HK-2 (cell line): Measurements from ENCODE around the gene TNS1.

Source experiments
- DNase-seq: peaks from one replicate; pipeline ENCODE4 v3.0.0-alpha.2; 2018; ENCODE audit not compliant: unreplicated experiment

TNS1 gene

GRCh38 chr2:217929757-217930707 lies 72.8 kb downstream of the TNS1 start:
- no peak for DNase-seq

GRCh38 chr2:217929272-217929671 lies 73.5 kb downstream of the TNS1 start:
- no peak for DNase-seq

DNA sequence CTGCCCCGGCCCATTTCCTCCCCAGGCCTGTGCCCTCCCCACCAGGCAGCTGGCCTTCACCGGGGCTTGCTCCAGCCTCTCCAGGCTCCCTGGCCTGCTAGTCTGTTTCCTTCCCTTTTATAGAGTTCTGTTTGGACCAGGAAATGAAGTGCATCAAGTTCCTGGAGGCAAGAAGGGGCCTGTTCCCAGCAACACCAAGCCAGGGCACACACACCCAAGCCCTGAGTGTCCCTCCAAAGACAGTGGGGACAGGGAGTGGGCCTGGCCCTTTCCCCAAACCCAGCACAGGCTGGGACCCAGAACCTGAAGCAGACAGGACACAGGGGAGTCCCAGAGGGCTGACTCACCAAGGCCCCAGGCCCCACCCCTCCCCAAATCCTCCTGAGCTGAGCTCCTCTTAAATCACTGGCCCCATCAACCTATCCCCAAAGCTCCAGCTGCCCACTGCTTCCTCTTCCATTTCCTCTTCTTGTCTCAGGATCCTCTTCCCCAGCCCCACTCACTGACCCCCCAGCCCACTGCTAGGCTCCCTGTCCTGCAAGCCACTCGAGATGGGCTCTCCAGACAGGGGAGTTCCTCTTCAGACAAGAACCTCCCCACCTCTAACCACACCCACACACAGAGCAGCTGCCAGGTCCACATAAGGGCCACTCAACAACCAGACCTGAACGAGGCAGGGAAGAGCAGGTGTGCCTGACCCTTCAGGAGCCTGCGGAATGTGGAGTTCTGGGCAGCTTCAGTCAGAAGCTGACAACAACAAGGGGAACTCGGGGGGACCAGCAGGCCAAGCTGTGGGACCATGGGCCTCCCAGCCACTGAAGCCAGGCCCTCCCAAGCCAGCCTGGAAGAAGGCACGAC lies 74.2 kb downstream of the TNS1 start:
- DNase-seq, result no peak

GRCh38 chr2:217927601-217928323 lies 75.0 kb downstream of the TNS1 start:
- DNase-seq, result no peak

DNA sequence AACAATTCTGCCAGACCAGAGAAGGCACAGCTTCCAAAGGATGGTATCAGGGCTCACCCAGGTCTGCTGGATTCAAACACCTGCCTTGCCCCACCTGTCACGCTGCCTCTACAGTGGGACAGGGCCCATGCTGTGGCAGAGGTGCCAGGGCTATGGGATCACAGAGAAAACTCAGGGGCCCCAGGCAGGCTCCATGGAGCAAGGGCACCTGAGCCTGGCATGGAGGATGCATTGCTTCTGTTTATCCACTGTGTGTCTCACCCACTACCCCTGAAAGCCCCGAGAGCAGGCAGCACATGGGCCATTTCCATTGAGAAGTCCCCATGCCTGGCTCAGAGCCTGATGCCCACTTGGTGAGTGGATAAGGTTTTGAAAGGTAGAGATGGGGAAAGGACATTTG lies 76.0 kb downstream of the TNS1 start:
- no peak for DNase-seq

GRCh38 chr2:217924346-217924901 lies 78.4 kb downstream of the TNS1 start:
- no peak for DNase-seq

DNA sequence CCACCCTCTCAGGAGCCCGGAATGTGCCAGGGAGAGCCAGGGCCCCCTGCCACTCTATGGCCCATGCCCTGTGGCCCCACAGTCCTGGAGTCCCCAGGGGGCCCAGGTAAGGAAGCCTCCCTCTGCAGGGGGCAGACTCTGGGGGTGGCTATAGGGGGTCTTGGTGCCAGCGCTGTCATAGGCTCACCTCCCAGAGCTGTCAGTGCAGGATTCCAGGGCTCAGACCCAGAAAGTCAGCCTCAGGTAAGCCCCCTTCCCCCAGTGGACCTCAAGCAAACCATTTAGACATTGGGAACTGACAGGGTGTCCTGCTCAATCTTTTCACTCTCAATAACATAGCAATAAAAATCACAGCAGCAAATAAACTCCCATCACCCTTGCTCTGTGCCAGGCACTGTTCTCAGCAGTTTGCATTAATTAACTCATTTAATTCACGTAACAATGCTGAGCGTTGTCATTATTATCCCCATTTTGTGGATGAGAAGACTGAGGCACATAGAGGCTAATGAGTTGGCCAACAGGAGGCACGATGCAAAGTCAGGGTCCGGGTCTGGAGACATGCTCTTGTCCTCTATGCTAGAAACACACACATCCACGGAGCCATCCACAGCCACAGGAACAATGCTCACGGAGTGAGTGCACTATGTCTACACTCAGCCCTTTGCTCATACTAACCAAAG lies 79.6 kb downstream of the TNS1 start:
- no peak for DNase-seq

DNA sequence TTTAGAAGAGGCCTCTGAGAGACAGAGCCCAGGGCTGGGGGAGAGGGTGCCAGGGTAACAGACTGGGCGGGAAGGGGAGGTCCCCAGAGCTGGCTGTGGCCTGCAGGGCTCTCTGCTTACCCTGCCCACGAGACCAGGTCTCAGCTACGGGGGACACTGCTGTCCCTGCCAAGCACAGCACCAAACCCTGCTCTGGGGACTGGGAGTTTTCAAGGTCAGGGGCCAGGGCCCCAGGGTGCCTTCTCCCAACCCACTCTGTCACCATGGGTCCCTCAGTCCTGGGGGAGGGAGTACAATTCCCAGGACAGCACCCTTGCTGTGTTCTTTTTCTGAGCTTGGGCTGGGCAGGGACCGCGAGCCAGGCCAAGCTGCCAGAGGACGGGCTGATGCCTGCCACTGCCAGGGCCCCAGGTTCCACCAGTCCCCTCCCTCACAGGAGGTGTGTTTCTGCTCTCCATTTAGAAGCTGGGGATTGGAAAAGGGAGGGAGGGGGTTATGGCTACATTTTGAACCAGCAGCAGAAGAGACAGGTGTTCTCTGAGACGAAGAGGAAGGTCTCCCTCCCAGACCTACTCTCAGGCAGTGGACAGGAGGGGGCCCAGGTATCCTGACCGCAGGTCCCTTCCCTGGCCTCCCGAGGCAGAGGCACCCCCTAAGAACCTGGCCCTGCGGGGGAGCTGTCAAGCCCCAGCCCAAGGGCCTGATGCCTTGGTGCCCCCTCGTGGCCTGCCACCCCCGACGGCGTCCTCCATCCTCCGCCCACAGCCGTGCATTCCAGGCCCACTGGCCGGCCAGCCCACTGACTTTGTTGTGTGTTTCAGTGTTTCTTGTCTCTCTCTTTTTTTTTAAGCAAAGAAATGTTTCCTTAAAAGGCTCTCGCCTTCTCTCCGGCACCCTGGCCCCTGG lies 80.4 kb downstream of the TNS1 start:
- DNase-seq, result no peak

GRCh38 chr2:217920879-217921603 lies 81.8 kb downstream of the TNS1 start:
- DNase-seq, result peak; percentile 39

DNA sequence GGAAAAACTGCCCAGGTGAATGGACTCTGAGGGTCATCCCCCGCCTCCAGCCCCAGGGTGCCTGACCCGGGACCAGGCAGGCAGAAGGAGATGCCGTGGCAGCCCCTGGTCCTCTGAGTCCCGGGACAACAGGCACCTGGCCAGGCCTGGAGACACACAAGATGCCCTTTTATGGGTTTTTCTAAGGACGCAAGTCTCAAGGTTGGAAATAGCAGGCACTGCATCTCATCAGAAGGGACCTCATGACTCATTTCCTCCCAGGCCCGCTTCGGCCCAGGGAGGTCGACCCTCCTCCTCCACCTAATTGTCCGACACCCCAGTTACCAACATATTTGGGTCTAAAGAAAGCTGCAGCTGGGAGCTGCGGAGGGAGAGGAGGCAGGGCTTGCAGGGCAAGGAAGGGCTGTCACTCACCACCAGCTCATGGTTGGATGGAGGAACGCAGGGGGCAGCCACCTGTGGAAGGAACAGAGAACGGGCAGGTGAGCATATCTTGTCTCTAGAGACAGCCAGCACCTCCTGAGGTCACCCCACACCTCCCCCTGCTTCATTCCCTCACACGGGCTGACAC lies 82.9 kb downstream of the TNS1 start:
- DNase-seq, result peak; percentile 54

DNA sequence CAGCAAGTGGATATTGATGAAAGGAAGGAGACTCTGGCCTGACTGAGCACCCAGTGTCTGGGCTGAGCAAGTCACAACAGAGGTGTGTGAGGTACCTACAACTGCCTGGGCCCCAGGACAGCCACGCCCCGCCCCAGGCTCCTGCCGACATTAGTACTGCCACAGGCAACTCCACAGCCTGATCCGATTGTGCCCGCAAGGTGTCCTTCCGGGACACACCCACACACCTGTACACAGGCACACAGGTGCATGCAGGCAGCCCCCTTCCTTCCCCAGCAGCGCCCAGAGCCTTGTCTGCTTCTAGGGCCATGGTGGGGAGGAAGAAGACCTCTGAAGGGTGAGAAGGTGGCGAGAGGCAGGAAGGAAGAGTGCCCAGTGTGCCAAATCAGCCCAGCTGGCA lies 83.6 kb downstream of the TNS1 start:
- DNase-seq, result no peak

DNA sequence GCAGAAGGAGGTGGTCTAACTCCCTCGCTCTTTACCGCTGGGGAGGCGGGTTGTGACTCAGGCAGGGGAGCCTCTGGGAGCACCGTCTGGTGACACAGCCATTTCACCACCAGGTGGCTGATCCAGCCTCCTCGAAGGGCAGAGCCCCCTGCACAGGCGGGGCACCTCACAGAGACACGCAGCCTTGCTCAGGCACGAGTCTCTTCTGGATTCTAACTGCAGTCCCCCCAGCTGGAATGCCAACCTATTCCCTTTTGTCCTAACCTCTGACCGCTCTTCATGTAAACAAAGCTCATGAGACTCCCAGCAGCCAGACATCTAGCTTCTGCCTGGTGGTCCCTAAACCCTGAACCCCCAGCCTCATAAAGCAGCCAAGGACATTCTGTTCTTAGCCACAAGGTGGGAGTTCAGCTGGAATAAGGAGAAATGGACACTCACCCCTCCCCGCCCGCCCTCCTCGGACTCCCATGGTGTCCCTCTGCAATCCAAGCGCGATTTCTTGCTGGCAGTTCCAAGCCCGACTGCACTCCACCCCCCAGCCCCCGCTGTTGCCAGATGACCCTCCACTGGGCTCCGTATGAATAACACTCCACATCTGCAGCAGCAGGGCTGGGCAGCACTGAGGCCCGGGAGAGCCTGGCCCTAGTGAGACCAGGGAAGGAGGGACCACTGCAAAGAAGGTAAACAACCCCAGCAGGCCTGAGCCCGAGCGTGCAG lies 84.3 kb downstream of the TNS1 start:
- no peak for DNase-seq

- DNase-seq, result no peak
These were observed 86.1 kb downstream of the TNS1 start for GRCh38 chr2:217916504-217917254.

GRCh38 chr2:217915706-217916105 lies 87.1 kb downstream of the TNS1 start:
- no peak for DNase-seq

DNA sequence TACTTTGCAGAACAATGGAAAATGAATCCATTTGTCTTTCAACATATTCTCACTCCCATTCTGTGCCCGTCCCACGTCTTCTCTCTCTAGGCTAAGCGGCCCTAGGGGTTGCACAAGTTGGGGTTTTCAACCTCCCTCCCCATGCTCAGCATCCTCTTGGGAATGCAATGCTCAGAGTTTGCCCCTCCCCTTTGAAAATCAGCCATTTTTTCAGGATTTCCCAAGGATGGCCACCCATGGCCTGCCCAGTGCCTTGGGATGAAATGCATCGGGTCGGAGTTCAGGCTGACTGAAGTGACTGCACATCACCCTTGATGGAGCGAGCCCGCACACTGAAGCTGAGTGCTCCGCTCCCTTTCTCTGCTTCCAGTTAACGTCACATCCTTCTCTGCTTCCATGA lies 87.9 kb downstream of the TNS1 start:
- DNase-seq, result no peak

DNA sequence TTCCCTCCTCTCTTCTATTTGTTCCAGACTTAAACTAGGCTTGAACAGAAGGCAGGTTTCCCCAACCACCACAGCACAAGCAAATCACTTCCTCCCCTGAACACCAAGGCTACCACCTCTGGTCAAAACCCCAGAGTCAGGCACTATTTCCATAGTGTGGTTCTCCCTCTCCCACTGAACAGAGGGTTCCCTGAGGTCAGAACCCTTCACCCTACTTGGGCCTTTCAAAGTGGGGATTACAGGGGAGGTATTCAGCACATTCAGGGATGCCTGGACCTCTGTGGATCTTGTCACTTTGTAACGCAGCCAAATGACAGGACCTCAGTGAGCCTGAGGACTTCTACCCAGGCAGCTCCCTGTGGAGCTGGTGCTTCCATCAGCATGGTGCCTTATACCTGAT lies 88.7 kb downstream of the TNS1 start:
- no peak for DNase-seq

DNA sequence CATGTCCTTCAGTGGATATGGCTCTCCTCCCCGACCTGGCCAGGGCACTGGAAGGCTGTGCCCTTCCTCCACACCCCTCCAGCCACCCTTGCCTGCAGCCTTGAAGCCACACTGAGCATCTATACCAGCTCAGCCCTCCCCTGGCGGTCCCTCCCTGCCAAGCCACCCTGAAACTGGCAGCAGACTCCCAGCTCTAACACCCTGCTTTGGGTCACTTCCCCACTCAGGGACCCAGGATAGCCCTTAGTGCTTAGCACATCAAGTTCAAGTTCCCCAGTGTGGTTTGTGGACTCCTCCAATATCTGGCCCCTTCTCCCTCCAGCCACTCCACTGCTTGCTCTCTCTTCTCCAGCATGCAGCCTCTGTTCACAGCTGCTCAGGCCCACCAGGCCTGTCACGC lies 89.4 kb downstream of the TNS1 start:
- DNase-seq, result no peak
